Measurements from ENCODE around the gene PCED1A. TPM values are rescaled to one million over a fixed set of nuclear protein-coding genes. Genes with fewer than 3 reads are reported as not detected.

The PCED1A gene
- 20.0 TPM for polyA plus RNA-seq (2013, experiment 1 of 2; ENCODE audit: insufficient read length)
- polyA plus RNA-seq (2013, experiment 2 of 2; ENCODE audit: insufficient read length), result 18.3 TPM

DNA sequence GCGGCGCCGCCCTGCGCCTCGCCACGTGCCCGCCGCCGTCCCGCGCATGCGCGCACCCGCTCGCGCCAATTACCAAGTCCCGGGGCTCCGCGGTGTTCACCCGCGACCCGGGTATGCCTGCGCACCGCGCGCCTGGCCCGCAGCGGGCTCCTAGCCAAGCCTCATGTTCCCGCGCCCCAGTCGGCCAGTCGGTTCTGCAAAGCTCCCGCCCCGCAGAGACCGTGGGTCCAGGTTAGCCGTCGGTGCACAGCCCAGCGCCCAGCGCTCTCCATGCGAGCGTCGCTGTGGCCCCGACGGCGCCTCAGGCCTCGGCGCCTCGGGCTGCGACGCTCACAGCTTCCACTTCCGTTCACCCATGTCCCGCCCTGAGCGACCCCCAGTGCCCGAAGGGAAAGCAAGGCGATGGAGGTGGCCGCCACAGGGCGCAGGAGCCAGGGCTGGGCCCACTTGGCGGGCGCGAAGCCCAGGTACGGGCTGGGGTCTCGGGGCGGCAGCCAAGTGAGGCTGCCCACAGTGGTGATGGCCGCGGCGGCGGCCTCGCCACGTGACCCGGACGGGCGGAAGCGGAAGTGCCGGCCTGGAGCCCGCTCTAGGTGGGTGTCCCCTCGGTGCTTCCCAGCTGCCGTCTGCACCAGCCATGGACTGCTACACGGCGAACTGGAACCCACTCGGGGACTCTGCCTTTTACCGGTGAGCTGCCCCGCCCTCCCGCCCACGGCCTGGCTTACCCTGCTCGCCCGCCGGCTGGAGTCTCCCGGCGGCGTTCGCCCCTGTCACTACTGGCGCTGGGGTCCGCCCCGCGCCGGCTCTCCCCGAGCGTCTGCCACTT is at the start of gene PCED1A, which contains the start of gene VPS16:
Gene PCED1A, minus strand, starts transcription at position 518 of the 829 bp plus-strand sequence. CDS start 743 bp downstream, outside the sequence.
Gene VPS16, plus strand, starts transcription at position 608 of the 829 bp plus-strand sequence. Its CDS starts 30 bp downstream, at position 638.
- peak; percentile 87 for DNase-seq

DNA sequence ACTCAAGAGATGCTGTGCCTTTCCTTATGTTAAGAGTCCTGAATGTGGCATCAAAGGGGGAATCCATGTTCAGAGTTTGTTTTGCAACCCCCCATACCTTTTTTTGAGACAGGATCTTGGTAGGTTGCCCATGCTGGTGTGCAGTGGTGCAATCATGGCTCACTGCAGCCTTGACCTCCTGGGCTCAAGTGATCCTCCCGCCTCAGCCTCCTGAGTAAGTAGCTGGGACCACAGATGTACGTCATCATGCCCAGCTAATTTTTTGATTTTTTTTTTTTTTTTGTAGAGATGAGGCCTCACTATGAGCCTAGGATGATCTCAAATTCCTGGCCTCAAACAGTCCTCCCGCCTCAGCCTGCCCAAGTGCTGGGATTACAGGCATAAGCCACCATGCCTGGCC is 49.3 kb upstream of the PCED1A start:
- DNase-seq, result no peak

GRCh38 chr20:2889209-2889608 is 48.8 kb upstream of the PCED1A start:
- no peak for DNase-seq

- DNase-seq, result no peak
Observed at GRCh38 chr20:2888224-2888955, 47.9 kb upstream of the PCED1A start.

DNA sequence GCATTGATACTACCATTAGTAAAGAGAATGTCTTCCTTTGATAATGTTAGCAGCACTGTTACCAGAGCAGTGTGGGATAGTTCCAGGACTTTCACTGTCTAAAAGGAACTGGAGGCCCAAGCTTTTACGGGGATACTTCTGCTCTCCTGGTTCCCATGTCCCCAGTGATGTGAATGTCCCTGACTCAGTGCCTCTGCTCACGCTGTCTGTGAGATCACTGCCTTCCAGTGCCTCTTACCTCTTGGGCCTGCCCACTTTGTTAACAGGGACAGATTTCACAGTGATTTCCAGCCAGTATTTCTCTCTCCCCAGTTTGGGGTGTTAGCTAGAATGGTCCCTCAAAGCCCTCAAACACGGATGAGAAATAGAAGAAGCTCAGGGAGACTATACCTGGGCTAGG is 47.3 kb upstream of the PCED1A start:
- no peak for DNase-seq

DNA sequence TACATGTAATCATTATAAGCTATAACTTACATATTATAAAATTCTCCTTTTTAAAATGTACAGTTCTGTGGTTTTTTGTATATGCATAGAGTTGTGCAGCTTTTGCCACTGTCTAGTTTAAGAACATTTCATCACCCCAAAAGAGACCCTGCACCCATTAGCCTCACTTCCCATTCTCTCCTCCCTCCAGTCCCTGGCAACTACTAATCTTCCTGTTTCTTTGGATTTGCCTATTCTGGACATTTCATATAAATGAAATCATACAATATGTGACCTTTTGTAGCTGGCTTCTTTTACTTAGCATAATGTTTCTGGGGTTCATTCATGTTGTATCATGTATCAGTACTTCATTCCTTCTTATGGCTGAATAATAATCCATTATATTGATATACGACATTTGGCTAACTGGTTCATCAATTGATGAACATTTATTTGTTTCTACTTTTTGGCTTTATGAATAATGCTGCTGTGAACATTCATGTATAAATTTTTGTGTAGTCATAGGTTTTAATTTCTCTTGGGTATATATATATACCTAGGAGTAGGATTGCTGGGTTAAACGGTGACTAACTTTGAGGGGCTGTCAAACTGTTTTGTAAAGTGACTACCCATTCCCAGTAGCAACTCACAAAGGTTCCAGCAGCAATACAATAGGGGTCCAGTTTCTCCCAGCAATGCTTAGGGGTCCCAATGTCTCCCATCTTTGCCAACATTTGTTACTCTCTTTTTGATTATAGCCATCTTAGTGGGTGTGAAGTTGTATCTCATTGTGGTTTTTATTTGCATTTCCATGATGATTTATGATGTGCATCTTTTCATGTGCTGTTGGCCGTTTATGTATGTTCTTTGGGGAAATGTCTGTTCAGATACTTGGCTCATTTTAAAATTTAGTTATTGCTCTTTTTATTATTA is 43.5 kb upstream of the PCED1A start:
- DNase-seq, result no peak

DNA sequence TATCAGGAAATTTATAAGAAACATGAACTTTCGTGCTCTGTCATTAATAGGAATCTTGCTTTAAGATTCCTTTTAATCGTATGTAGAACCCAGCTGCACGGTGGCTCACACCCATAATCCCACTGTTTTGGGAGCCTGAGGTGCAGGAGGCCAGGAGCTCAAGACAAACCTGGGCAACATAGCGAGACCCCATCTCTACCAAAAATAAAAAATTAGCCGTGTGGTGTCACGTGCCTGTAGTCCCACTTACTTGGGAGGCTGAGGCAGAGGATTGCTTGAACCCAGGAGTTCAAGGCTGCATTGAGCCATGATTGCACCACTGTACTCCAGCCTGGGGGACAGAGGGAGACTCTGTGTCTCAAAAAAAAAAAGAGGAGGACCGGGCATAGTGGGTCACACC is 40.2 kb upstream of the PCED1A start:
- no peak for DNase-seq

GRCh38 chr20:2879146-2879545 is 38.7 kb upstream of the PCED1A start:
- peak; percentile 65 for DNase-seq

DNA sequence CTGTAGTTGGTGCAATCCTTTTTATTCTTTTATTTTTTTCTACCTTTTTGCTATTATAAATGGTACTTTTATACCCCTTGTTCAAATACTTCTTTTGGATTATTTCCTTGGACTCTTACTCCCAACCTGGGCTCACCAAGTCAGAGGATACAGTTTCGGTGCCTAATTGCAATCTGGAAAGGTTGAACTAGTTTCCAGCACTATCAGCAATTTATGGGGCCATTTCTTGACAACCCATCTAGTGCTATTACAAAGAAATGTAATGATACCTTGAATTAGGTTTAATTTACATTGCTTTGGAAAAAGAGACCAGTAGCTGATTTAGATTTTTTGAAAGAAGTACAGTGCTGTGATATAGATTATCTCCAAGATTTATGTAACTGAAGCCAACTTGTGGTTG is 38.1 kb upstream of the PCED1A start:
- DNase-seq, result no peak

GRCh38 chr20:2875690-2876203 is 35.3 kb upstream of the PCED1A start:
- DNase-seq, result no peak

DNA sequence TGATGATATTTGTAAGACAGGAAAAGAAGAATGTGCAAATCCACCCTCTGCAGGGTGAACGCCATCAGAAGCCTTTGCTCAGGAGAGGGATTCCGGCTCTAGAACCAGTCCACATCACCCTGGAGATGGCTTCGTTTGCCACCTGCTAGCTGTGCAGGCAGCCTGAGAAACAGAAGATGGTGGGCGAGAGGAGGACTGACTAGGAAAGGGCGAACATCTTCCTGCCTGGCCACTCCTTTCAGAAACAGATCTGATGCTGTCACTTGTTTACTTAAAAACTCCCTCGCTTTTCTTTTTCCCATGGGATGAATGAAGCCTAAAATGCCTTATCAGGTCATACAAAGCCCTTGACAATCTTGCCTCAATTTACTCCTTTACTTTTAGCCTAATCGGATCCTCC is 34.0 kb upstream of the PCED1A start:
- no peak for DNase-seq

DNA sequence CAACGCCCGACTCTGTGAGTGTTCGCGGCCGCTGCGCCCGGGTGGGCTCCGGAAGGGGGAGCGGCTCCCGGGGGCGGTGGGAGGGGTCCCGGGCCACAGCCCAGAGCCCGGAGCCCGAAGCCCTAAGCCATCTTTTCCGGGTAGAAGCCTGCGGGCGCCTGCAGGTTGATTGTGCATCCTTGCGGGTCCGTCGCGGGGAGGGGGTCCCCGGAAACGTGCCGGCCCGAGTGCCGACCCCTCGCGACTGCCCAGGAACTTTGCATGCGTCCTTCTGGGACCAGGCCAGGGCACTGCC is 33.2 kb upstream of the PCED1A start:
- DNase-seq, result peak; percentile 62

DNA sequence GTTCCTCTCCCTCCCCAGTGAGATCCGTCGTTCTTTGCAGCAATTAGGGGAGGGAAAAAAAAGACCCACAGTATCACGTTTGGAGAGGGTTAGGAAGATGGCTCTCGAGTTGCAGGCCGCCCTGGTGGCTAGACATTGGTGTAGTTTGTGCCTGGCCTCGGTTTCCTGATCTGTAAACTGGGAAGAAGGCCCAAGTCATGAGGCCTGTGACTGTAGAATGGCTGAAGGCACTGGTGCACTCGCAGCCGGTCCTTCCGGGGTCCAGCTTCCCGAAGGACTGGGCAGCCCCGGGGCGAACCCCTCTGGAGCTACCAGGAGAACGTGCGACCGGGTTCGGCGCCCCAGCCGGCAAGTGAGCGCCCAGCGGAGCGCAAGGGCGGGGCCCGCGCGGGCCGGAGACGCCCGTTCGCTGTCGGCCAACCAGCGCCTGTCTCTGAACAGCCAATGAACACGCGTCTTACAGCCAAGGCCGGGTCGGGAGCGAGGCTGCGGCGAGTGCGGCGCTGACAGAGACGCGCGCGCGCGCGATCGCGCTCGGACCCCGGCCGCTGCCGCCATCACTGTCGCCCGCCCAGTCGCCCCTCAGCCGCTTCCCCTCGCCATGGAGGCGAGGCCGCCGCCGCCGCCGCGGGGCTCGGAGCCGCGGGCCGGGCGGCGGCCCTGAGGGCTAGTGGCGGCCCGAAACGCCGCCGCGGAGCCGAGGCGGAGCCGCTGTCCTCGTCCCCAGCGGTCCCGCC is 32.7 kb upstream of the PCED1A start, which contains the start of gene PTPRA:
Gene PTPRA, plus strand, starts transcription at position 472 of the 737 bp plus-strand sequence. CDS start 90,797 bp downstream, outside the sequence.
- DNase-seq, result peak; percentile 91

DNA sequence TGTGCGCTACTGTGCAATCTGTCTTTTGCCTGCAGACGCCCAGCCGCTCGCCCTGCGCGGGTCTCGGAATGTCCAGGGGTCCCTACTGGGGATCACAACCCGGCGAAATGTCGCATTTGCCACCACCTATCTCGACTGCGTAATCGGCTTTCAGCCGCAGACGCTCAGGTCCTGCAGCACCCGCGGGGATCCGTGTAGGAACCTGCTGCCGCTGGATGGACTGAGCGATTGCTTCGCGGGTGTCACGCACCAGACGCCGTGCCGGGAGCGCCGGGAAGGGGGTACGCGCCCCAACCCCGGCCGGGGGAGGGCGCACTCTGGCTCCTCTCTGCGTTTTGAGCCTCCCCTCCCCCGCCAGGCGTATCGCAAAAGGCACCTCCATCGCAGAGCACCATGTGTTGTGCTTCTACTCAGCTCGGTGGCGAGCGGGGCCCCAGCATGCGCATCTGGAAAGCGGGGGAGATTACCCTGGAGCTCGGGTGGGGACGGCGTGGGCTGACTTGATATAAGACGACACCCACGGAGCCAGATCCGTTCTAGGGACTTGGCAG is 32.1 kb upstream of the PCED1A start:
- DNase-seq, result peak; percentile 41

DNA sequence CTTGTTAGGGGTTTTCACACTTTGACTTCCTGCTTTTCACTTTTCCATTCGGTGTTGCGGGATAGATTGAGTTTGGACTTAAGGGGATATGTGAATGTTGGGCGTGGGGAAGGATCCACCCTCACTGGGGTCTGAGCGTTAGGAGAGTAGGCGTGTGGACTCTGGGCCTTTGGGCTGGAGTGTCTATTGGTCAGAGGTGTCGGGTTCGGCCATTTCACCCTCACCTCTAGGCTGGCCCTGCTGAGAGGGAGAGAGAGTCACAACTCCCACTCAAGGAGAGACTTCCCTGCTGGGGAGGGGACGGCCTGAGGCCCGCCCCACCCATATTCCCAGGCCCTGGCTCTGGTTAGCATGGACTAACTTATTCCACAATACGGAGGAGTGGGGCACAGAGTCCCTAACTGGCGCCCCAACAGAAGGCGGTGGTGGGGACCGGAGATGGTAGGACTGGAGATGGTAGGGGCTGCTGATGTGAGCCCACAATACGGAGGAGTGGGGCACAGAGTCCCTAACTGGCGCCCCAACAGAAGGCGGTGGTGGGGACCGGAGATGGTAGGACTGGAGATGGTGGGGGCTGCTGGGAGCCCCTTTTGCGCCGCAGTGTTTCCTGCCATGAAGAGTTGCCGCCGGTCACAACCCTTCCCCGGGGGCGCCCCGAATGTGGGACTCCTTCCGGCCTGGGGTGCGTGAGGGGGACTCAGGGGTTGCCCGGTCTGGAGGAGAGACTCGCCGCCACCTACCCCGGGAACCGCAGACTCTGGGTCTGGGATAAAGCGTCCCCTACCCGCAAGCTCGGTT is 31.4 kb upstream of the PCED1A start:
- DNase-seq, result no peak

DNA sequence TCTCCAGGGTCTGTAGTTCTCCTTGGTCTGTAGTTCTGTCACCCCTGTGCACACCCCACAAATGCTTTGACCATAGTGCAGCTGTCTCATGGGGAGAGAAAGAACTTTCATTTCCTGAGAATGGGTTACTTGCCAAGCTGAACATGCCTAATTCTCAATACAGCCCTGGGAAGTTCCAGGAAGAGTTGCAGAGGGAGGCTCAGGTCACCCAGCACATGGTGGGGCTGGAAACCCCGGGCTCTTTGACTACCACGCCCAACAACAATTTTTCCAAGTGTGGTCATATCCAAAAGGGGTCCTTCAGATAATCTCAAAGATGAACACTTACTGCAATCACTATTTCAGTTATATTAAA is 30.6 kb upstream of the PCED1A start:
- peak; percentile 17 for DNase-seq

GRCh38 chr20:2869381-2869780 is 28.9 kb upstream of the PCED1A start:
- no peak for DNase-seq

DNA sequence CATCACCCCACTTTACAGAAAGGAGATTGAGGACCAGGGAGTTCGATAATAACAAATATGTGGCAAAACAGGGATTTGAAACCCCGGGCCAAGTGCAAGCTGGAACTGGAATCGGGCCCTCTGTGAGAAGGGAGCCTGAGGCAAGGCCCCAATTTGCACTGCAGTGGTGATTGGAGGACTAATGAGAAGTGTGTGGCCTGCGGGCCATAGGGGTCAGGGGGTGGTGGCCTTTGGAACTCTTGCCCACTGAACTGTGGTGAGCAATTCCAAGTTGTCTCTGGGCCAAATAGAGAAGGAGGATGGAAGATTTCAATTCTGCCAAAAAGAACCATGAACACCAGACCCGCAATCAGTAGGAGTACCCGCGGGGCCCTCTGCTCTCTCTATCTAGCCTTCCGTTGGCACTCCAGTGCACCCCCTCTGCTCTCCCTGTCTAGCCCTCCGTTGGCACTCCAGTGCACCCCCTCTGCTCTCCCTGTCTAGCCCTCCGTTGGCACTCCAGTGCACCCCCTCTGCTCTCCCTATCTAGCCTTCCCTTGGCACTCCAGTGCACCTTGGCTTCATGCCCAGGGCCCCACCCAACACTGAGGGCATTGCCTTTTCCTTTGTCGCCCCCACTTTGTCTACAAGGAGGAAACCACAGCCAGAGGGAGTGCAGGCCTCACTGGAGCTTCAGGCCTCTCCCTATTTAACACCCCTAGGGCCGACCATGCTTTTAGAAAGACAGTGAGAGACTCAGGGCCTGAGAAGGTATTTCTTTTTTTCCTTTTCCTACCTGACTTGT is 26.8 kb upstream of the PCED1A start:
- no peak for DNase-seq

DNA sequence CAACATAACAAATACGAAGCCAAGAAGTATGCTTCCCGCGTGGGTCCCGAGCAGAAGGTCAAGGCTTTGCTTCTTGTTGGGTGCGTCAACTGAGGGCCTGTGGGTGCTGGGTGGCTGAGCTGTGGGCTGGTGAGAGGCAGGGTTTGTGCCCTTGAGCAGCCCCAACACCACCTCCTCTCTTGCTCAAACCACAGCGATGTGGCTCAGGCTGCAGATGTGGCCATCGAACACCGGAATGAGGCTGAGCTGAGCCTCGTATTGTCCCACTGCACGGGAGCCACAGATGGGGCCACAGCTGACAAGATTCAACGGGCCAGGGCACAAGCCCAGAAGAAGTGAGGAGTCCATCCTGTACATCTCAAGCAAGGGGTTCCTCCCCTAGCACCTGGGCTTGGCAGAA is 25.8 kb upstream of the PCED1A start:
- DNase-seq, result no peak

DNA sequence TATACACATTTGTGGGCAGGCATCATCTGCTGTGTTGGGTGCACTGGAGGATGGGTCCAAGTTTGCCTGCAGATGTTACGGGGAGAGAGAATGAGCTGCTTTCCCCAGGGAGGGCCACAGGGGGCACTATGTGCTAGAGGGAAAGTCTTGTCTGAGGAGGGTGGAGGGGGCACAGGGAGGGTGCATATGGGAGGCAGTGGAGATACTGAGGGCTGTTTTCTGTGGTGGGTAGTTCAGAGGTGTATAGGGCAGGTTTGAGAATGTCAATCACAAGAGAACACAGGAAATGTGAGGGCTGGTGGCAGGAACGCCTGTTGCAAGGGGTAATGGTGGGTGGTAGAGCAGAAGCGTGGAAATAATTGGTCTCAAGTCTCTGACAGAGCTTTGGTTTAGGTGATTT is 25.2 kb upstream of the PCED1A start:
- DNase-seq, result no peak
